Prostate gland (tissue), 2 donors: ENCODE data around the gene TNS3.
"Not testable (repeated sequence)": the region's sequence is repeated elsewhere in the genome, so short reads cannot be mapped to it uniquely, and the experiment has no call there.

Experiments
- POLR2A ChIP-seq: fragments of 450-650 bp; IDR thresholded peaks from one replicate; pipeline ENCODE4 v1.6.1; 2016; ENCODE audit warnings: antibody characterized with exemption, mild to moderate bottlenecking
- POLR2AphosphoS5 ChIP-seq: sonication (generic); formaldehyde crosslinking; IDR thresholded peaks from one replicate; pipeline ENCODE4 v1.6.1; 2017; ENCODE audit warnings: antibody characterized with exemption
- TF ChIP-seq, protein P1 (sequence below), 4 experiments: fragments of 200-600 bp in 2 of 4; fragments of 450-650 bp in 2 of 4; sonication (generic) in 2 of 4; IDR thresholded peaks; 1 replicate in 3 of 4; 2 replicates in 1 of 4; pipeline ENCODE4 v1.5.1; 2016 to 2019; ENCODE audit warnings: antibody characterized with exemption in 4 of 4, mild to moderate bottlenecking in 2 of 4, moderate library complexity in 2 of 4

GRCh38 chr7:47441048-47441447, 140.9 kb downstream of the TNS3 start:
- TF ChIP-seq, protein P1, sequence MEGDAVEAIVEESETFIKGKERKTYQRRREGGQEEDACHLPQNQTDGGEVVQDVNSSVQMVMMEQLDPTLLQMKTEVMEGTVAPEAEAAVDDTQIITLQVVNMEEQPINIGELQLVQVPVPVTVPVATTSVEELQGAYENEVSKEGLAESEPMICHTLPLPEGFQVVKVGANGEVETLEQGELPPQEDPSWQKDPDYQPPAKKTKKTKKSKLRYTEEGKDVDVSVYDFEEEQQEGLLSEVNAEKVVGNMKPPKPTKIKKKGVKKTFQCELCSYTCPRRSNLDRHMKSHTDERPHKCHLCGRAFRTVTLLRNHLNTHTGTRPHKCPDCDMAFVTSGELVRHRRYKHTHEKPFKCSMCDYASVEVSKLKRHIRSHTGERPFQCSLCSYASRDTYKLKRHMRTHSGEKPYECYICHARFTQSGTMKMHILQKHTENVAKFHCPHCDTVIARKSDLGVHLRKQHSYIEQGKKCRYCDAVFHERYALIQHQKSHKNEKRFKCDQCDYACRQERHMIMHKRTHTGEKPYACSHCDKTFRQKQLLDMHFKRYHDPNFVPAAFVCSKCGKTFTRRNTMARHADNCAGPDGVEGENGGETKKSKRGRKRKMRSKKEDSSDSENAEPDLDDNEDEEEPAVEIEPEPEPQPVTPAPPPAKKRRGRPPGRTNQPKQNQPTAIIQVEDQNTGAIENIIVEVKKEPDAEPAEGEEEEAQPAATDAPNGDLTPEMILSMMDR (IDR thresholded peaks at IDR 0.05): not testable (repeated sequence)
- TF ChIP-seq POLR2A, POLR2AphosphoS5: not testable (repeated sequence)
